ENCODE measurements around the gene ZMAT3.

- TF ChIP-seq POLR2AphosphoS5 (IDR thresholded peaks at IDR 0.05; ENCODE audit: low read depth, low read length) (no peak), TAF1 (IDR thresholded peaks at IDR 0.05; ENCODE audit: borderline replicate concordance, low read depth, low read length) (no peak)
Measured at GRCh38 chr3:179071027-179071322, 634 bp downstream of the ZMAT3 start.
